GM19463 (cell line): Measurements from ENCODE around the gene SEPTIN8.
A peak's percentile ranks its signal among the peaks of the same experiment; 100 is the strongest.

Experiments used
- ATAC-seq: cut with Tn5 transposase; IDR thresholded peaks from one replicate; pipeline ENCODE4 v1.9.1; 2021; ENCODE audit warnings: mild to moderate bottlenecking, moderate library complexity; ENCODE audit not compliant: unreplicated experiment

The SEPTIN8 gene

GRCh38 chr5:132750471-132751230 is 26.4 kb downstream of the SEPTIN8 start:
- peak; percentile 37 for ATAC-seq

DNA sequence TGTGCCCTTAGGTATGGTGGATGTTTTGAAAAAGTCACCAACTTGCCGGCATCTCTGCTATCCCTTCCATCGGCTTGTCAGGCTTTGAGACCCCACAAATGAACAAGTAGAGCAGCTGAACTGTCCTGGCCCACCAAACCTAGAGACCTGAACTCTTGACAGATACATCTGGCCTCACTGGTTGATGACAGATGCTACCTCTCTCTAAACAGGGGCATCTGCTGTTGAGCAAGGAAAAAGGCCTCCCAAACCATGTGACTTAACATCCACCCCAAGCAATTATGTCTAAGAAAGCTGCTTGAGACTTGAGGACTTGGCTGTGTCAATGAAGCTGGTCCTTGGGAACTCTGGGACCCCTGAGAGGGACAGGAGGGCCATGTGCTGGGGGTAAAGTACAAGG is 27.5 kb downstream of the SEPTIN8 start:
- ATAC-seq, result no peak

- ATAC-seq, result no peak
These were observed 28.5 kb downstream of the SEPTIN8 start for GRCh38 chr5:132748522-132749000.

GRCh38 chr5:132747616-132748440 is 29.2 kb downstream of the SEPTIN8 start:
- ATAC-seq, result no peak

- ATAC-seq, result peak; percentile 49
These were observed 30.0 kb downstream of the SEPTIN8 start, which contains the start of gene CCNI2 for GRCh38 chr5:132746954-132747615. CCNI2 (plus strand) TSS chr5:132747426; CDS start chr5:132747496, 70 bp downstream.

- ATAC-seq, result no peak
These were observed 30.5 kb downstream of the SEPTIN8 start for GRCh38 chr5:132746592-132746953.

DNA sequence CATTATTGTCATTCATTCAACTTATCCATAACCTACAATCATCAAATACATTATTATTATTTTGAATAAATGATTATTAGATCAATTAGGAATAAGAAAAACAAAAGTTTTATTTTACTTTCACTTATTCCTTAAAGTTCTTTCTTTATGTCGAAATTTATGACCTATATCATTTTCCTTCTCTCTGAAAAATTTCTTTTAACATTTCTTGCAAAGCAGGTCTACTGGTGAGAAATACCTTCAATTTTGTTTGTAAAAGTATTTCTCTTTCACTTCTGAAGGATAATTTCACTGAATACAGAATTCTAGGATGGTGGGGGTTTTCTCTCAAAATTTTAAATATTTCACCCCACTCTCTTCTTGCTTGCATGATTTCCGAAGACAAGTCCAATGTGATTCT is 32.4 kb downstream of the SEPTIN8 start:
- ATAC-seq, result no peak

- ATAC-seq, result no peak
These were observed 34.4 kb downstream of the SEPTIN8 start for GRCh38 chr5:132742626-132743025.

- no peak for ATAC-seq
These were observed 34.9 kb downstream of the SEPTIN8 start for GRCh38 chr5:132742158-132742557.

GRCh38 chr5:132739232-132739631 is 37.8 kb downstream of the SEPTIN8 start:
- ATAC-seq, result no peak

DNA sequence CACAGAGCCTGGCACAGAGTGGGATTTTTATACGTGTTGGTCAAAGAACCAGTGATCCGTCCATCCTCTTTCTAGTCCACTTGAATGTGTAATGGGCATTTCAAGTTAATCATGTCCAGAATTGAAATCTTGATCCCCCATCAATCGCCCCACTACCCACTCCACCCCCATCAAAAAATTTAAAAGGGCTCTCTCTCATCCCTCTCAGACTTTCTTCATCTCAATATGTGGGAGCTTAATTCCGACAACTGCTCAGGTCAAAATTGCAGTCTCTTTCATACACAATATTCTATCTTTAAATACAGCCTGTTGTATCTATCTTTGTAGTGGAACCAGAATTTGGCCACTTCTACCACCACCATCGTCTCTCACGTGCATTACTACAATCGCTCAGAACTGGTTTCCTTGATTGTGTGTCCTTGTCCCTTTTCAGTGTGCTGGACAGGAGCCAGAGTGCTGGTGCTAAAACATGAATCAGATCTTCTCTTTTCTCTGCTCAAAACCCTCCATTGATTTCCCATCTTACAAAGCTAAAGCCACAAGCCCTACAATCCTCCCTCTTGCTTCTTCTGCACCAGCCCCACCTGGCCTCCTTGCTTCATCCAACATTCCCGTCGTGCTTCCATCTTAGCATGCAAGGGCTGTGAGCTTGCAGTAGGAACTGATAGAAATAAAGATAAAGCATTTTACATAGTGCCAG is 38.9 kb downstream of the SEPTIN8 start:
- ATAC-seq, result no peak

DNA sequence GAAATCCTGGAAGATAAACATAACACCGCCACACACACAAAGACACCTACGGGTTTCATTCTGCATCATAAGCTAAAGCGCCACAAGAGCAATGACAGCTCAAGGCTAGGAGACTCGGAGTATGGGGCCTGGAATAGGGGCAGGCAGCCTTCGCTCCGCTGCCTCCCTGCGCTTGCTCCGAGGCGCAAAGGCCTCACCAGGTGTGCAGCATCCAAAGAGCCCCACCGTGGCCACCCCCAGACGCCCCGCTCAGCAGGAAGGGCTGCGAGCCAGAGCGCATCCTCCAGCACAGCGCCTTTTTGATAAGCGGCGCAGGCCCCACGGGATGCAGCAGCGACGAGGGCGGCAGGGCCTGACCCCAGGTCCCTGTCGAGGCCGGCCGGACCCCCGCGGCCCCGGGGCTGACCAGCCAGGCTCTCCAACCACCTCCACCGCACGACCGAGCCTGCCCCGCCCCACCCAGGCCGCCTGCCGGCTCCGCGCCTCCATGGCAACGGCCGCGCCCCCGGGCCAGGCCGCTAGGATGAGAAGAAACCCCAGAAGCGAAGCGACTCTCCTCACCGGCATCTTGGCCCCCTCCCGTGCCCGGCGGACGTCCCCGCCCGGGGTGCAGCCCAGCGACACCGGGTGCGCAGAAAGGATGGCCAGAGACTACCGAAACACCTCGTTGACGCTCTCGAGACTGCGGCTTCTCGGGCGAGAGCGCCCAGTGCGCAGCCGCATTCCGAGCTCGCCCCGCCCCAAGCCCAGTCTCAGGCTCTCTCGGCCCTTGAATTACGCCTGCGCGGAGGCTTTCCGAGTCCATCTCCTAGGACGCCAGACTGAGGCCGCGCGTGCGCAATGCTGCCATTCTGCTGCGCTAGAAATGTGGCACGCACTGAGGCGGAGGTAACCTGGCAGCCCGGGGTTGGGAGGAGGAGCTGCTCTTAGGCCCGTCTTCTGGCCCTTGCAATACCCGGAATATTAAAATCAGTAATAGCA is 39.9 kb downstream of the SEPTIN8 start, which contains the start of gene KIF3A:
Gene KIF3A (minus strand): TSS at position 694 of the 981 bp plus-strand sequence. CDS start 127 bp downstream, at position 567.
- peak; percentile 84 for ATAC-seq

GRCh38 chr5:132734687-132735086 is 42.4 kb downstream of the SEPTIN8 start:
- no peak for ATAC-seq

DNA sequence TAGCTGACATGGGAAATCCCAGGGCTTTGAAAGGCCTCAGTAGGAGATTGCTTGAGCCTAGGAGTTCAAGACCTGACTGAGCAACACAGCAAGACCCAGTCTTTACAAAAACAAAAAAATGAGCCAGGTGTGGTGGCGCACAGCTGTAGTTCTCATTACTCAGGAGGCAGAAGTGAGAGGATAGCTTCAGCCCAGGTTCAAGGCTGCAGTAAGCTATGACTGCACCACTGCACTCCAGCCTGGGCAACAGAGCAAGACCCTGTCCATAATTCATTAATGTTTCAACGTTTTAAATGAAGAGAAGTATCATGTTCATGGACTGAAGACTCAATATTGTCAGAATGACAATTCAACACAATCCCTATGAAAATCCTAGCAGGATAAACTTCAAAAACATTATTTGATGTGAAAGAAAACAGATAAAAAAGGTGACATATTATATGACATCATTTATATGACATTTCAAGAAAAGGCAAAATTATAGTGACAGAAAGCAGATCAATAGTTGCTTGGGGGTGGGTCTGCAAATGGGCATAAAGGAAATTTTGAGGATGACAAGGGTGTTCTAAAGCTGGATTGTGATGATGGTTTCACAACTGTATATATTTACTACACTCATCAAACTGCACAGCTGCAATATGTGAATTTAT is 43.4 kb downstream of the SEPTIN8 start:
- no peak for ATAC-seq

DNA sequence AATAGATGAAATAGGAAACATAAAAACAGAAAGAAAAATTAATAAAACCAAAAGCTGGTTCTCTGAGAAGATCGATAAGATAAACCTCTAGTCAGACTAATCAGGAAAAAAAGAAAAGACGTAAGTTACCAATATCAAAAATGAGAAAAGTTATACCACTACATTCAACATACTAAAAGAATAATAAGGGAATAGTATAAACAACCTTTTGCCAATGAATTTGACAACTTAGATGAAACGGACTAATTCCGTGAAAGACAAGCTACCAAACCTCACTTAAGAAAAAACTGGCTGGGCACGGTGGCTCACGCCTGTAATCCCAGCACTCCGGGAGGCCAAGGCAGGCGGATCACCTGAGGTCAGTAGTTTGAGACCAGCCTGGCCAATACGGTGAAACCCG is 47.1 kb downstream of the SEPTIN8 start:
- no peak for ATAC-seq

GRCh38 chr5:132725745-132726144 is 51.3 kb downstream of the SEPTIN8 start:
- ATAC-seq, result no peak

GRCh38 chr5:132718544-132719312 is 58.3 kb downstream of the SEPTIN8 start:
- ATAC-seq, result no peak
